ENCODE measurements around the gene ADAMTS17.
"Not testable (repeated sequence)": the region's sequence is repeated elsewhere in the genome, so short reads cannot be mapped to it uniquely, and the experiment has no call there.

The ADAMTS17 gene

DNA sequence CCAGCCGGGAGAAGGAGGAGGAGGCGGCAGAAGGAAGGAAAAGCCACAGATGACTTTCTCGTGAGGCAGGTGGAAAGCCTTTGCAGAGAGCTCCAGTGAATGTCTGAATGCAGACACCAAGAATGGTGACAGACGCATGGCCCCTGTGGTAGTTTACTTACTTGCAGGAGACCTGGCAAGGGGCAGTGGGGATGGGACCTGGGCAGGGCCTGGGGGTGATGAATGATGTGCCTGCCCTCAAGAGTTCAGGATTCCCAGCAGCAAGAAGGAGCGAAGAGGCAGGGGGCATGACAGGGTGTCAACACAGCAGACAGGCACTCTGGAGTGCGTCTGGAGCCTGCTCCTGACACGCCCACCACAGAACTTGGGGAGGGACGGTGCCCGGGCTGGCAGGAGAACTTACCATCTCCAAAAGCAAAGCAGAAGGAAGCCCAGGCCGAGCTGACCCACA is 348.1 kb downstream of the ADAMTS17 start:
- DNase-seq (ENCODE audit: low read depth in 3 of 3): no peak

DNA sequence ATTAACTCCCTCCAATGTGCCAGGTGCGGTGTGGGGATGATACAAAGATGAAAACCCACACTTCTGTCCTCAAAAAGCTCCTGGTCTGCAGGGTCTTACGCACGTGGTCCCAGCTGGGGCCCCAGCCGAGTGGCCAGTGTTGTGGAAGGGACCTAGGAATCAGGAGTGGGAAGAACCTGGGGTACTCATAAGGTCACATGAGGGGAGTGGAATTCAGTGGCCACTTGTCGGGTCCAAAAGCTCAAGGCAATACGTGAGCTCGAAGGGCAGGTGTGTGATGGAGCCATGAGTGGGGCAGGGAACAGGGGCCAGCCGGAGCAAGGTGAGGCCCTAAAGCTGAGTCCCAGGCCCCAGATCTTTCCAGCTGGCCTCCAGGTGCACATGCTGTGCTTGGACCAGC is 348.5 kb downstream of the ADAMTS17 start:
- no peak for DNase-seq (ENCODE audit: low read depth in 3 of 3)

DNA sequence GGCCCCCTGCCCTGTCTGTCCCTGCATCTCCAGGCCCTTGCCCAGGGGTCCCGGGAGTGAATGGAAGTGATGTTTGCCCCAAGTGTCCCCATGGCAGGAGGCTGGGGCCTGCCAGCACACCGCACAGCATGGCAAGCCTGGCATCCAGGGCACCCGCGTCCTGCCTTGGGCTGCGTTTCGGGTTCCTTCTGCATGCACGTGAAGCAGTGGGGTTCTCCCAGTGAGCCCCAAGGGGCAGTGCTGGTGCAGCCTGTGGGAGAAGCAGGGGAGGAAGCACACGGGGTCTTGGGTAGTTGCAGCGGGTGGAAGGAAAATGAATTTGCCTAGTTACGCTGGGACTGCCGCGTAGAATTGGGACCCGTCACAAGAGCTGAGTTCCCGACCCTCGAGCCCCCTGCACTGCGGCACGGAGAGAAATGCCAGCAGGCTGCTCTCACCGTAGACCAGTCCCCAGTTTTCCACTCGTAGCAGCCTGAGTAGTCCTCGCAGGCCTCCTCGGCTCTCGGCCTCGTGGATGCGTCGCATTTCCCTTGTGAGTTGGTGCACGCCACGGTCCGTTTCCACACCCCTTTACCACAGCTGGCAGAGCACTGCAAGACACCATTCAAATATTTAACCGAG is 349.1 kb downstream of the ADAMTS17 start:
- no peak for DNase-seq (ENCODE audit: low read depth in 3 of 3)

DNA sequence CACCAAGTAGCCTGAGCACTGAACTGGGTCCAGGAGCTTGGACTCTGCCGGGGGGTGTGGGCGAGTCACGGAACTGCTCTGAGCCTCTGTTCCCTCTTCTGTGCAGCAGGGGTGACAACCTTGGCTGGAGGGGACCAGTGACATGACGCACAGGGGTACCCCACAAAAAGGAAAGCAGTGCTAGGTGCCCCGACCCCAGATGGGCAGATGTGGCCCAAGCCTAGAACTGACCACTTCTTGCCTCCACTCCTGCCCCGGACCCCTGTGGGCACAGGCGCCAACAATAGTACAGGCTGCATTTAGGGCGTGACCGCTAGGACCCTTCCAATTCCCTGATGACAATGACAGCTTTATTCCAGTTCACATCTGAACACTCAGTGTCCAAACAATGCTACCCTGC is 352.7 kb downstream of the ADAMTS17 start:
- no peak for DNase-seq (ENCODE audit: low read depth in 3 of 3)

DNA sequence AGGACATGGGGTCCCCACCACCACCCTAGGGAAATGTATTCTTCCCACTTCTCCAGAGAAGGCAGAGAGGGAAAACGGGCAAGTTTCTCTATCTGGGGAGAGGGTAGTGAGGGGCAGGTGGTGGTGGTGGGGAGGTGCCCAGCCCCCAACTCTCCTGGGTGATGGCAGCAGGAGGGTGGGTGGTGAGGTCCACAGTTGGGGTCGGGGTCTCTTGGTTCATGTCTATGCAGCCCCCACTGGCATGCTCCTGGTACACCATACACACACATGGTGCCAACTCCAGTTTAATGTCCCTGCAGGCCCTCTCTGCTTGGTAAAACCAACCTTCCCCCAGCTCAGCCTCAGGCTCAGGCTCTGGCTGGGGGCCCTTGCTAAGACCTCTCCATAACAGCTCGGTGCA is 354.1 kb downstream of the ADAMTS17 start:
- no peak for DNase-seq (ENCODE audit: low read depth in 3 of 3)

DNA sequence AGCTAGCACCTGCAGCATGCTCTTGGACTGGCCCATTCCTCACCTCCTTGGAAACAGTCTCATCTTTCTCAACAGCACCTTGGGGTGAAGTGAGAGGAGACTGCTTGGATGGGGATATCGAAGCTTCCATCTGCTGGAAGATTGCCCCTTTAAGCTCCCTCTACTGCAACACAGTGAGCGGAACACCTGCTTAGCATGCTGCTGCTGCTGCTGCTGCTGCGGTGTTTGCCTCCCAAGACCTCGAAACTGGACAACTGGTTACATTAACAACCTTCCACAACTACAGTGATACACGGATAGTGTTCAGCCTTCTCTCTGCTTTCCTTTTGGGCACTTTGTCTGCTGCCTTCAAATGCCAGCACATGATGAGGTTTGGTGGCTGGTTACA is 354.7 kb downstream of the ADAMTS17 start:
- DNase-seq (ENCODE audit: low read depth in 3 of 3): no peak

DNA sequence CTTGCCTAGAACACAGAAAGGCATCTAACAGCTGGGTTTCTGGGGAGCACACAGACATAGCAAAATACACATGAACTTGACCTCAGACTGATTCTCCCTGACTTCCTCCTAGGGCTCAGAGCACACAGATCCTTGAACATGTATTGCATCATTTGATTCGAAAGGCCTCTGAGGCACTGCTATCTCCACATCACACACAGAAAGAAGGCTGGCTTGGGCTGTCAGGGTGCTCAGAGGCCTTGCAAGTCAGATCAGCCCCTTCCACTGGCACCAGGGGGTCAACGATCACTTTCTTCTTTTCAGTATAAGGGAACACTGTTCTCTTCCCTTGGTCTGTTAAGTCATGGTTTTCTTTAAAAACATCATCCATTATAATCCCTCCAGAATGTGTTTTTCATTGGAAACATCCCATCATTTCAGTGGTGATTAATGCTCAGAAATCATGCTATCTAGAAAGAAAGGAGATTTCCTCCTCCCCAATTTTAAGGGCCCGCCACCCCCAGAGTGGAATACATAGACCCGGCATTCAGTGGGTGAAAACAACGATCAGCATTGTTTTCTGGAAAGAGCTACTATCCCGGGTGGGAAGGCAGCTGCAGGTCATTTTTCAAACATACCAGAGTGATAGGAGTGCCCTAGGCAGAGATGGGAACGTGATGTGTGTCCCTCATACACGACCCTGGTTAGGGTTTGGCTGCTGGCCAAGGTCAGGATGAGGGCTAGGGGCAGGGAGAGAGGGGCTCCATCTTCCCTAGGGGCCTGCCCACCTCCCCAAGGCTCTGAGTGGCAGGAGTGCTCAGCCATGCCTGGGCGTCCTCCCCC is 355.3 kb downstream of the ADAMTS17 start:
- DNase-seq (ENCODE audit: low read depth in 3 of 3): no peak

DNA sequence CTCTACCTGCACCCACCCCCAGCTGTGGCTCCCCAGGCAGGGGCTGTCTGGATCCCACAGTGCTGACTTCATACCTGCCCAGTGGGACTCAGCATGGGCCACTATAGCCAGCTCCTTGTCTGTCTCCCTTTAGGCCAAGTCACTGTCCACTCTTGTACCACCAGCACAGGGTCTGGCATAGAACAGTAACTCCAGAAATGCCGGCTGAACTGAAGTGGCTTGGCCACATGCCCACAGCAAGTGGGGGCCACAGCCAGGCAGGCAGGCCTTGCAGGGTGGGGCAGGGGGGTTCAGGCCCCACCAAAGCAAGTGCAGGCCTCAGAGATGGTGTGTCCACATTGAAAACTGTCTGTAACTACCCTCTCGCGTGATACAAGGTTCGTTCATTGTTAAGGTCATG is 355.9 kb downstream of the ADAMTS17 start:
- no peak for DNase-seq (ENCODE audit: low read depth in 3 of 3)

DNA sequence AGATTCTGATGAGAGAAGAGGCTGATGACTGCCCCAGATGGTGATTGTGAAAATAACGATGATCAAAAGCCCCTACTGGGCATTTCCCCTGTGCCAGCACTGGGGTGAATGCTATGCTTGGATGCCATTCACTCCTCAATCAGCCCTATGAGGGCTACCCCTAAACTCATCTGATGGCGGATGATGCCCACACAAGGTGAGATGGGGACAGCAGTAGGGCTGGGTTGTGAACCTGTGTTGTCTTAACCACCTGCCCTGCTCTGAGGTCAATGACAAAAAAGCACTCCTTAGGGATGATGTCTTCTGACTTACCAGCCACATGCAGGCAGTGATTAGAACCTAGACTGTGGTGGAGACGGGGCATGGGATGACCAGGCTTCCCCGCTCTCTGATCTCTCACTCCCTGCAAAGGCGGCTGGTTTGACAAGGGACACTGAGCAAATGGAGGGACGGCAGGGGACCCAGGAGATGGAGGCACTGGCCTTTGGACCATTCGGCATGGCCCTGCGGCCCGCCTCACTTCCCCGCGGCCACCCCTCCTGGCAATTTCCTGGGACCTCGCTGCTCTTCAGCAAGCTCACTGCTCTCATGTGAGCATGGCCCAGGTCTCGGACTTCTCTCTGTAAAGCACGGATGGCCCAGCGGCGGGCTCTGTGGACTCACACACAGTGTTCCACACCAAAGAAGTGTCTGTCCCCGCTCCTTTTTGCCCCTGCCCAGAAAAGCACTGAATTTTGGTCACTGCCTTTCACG is 357.1 kb downstream of the ADAMTS17 start:
- DNase-seq (ENCODE audit: low read depth in 3 of 3): no peak

DNA sequence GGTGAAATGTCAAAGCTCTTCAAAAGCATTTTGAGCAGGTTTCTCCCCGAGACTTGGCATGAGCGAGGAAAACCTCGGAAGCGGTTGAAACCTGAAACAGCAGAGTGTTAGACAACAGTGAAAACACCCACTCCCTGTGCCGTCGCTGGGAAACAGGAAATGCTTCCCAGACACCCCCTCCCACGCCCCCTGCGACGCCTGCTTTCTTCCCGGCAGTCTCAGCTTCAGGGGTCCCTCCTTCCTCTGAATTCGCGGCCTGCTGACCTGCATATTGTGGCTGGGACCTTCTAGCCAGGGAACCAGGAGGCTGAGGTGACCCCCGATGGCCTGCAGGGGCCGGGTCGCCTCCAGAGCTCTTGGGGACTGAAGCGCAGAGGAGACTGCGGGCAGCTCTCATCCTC is 357.9 kb downstream of the ADAMTS17 start:
- DNase-seq (ENCODE audit: low read depth in 3 of 3): no peak

DNA sequence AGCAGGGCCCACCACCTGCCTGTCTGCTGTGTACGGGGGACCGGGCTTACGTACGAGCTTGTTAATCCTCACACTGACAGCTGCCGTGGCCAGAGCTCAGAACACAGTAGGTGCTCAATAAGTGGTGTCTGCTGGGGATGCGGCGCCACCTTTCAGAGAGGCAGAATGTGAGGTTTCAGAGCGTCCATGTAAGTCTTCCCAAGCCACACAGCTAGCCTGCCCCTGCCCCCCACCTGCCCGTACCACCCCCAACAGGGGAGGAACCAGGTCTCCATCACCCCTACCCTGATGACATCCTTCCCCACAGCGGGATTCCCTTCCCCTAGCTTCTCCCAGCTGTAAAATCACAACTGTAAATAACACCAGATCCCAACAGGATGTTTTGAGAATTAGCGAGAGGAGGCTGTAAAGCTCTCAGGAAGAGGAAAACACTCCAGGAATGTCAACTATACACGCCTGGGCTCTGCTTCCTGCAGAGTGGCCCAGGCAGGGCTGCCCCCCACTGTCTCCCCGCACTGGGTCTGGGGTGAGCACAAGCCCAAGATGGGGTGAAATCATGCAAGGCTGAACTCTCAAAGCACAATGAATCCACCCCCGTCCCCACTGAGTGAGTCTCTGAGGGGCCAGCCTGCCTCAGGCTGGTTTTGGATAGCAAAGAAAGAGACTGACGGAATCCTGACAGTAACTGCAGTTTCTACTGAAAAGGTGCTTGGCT is 358.4 kb downstream of the ADAMTS17 start:
- no peak for DNase-seq (ENCODE audit: low read depth in 3 of 3)

DNA sequence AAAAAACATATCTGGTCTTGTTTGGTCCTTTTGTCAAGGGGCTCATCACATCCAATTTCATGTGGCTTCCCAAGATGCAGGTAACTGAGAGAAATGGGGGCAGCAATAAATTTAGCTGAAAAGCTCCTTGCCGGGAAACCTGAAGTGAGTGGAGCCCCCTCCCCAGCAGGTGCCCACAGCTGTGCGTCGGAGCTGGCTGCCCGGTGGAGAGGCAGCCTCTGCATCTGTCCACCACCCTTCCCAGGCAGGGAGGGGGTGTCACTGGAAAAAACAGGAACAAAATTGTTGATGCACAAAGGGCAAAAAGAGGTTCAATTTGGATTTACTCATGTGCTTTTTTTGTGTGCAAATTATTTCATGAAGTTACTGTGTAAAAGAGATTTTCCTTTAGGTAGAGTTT is 359.1 kb downstream of the ADAMTS17 start:
- no peak for DNase-seq (ENCODE audit: low read depth in 3 of 3)

DNA sequence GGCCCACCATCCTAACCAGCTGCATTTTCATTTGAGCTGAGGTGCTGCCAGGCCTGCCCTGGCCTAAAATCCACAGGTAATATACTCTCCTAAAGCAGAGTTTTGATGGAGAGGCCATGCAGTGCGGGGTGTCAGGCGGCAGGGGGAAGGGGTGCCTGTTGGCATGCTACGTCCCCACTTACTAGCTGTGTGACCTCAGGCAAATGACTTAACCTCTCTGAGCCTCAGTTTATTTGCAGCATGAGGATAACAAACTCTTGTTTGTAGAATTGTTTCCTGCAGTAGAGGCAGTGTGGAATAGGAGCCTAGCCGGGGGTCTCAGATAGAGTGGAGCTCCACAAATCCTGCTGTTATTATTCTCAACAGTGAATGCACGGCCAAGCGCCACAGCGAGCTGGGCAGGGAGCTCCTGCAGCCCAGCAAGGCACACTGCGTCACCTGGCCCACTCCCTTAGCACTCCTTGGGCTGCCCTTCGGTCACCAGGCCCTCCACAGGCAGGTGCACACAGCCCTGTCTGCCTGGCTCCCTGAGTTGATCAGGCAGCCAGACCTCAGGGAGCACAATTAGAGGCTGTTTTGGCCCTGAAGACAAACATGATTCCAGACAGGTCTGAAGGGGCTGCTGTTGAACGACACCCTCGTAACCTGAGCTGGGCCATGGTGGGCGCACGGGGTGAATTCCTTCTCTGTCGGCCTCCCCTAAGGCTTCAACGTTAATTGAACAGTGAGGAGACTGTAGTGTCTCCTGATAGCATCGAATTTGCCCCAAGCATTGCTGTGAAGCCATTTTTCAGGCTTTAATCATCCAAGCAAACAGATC is 359.7 kb downstream of the ADAMTS17 start:
- DNase-seq (ENCODE audit: low read depth in 3 of 3): no peak

DNA sequence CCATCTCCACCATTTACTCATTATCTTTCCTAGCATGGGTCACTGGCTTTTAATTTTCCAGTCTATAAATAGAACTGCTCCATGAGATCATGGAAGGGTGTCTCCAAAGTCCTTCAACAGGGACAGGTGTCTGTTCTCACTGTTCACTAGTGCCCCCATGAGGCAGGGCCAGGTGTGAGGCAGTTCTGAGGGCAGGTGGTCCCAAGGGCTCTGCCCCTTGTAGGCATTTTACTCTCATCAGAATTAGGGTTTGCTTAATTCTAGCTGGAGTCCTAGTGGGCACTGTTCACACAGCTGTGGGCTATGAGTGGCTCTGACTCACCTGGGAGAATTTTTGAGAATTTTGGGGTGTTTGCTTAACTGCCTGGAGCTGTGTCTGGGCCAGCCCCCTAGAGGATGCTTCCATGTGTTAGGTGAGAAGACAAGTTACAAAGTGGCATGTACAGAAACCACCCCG is 360.6 kb downstream of the ADAMTS17 start:
- DNase-seq (ENCODE audit: low read depth in 3 of 3): no peak

DNA sequence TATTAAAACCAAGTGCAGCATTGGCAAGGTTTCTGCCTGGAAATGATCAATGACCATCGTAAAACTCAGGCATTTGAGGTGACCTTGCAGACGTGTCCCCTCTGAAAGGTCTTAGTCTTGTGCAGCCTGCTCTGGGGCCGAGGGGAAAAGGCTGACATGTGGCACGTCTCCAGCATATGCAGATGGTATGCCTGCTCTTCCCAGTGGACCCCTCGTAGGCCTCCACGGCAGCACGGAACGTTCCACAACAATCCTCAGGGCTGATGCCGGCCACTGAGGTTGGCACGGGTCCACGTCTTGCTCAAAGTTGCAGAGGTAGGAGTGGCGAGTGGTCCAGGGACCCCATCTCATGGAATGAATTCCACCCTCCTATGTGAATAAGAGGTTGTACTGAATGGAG is 361.0 kb downstream of the ADAMTS17 start:
- no peak for DNase-seq (ENCODE audit: low read depth in 3 of 3)

DNA sequence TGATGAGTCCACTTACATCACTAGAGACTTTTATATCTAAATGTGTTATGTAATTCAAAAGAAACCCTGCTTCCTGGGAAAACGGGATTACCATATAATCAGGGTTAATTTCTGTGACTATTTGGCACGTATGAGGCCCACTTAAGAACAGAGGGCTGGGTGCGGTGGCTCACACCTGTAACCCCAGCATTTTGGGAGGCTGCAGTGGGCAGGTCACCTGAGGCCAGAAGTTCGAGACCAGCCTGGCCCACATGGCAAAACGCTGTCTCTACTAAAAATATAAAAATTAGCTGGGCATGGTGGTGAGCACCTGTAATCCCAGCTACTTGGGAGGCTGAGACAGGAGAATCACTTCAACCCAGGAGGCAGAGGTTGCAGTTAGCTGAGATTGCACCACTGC is 361.9 kb downstream of the ADAMTS17 start:
- DNase-seq (ENCODE audit: low read depth in 3 of 3): not testable (repeated sequence)

DNA sequence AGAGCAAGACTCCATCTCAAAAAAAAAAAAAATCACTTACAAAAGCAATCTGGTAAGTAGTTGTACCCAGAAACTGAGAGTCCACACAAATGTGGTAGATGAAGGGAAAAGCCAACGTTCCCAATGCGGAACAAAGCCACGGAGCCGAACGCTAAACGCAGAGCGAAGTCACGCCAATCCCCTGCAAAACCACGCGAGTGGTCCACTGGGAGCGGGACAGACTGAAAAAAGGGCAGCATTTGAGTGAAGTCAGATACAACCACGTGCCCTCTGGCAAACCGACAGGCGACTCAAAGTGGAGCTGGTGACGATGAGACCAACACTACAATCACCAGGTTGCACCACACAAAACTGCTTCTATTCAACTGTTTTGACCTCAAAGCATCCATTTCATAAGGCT is 362.4 kb downstream of the ADAMTS17 start:
- no peak for DNase-seq (ENCODE audit: low read depth in 3 of 3)

DNA sequence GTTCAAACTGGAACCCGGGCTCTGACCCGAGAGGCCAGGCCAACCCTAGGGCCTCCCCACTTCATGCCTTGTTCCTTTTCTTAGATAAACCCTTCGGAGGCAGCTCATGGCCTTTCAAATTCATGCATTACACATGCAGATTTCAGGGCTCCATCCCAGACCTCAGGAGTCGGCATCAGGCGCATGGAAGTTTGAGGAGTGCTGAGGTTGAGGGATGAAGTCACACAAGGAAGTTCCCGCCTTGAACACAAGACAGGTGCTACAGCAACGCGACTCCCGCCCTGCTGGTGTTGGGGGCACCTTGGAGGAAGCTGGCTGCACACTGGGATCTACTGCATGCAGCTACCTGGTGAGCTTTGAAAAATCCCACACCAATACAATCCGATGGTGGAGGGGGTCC is 363.3 kb downstream of the ADAMTS17 start:
- no peak for DNase-seq (ENCODE audit: low read depth in 3 of 3)

DNA sequence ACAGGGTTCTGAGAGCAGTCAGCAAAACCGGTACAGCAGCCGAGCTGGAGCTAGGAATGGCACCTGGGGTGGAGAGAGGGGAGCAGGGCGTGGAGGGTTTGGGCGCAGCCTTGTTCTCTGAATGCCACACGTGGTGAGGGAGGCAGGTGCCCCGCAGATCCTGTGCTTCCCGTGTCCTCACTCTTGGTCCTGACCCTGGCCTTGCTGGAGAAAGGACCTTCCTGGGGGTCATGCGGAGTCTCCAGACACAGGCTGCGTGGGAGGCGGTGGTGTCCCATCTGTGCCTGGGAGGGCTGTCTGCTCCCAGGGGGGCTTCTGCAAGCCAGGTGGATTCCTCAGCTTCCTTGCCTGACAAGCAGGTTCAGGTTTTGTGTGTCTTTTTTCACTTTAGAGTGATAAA is 363.8 kb downstream of the ADAMTS17 start:
- no peak for DNase-seq (ENCODE audit: low read depth in 3 of 3)

DNA sequence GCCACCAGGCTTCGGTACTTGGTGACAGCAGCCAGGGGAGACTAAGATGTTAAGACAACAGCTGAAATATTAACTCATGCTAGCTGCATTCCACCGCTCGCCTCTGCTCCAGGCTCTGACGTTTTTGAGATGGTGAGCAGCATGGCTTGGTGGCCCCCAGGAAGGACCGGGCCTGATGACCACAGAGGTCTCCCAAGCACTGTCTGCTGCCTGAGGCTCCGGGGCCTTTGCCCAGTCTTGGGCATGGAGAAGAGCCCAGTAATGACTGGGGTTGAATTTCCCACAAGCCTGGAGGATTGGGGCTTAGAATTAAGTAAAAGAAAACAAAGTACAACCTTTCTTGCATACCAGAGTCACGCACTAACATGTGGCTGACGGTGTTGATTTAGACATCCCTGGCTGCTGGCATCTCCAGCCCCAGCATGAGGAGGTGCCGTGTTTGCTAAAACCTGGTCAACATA is 364.9 kb downstream of the ADAMTS17 start:
- no peak for DNase-seq (ENCODE audit: low read depth in 3 of 3)

DNA sequence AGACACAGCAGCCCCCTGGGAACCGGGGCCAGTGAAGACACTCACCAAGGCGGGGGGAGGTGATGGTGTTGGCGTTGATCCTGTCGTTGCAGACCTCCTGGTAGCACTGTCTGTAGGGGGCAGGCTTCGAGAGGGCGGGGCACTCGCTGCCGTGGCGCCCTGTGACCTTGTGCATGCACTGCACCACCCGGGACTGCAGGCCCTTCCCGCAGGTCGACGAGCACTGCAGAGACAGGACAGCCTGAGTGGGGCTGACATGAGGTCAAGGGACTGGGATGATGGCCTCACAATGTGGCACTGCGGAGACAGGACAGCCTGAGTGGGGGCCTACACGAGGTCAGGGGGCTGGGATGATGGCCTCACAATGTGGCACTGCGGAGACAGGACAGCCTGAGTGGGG is 365.8 kb downstream of the ADAMTS17 start:
- no peak for DNase-seq (ENCODE audit: low read depth in 3 of 3)

All from stimulated activated CD4-positive, alpha-beta T cell treated with anti-CD3 and anti-CD28 coated beads, TNF-alpha, amount 100 ng/mL, for 4 hours (primary cell).